MM.1S (cell line): Measurements from ENCODE around the gene COMMD10.
"Not testable (repeated sequence)": the region's sequence is repeated elsewhere in the genome, so short reads cannot be mapped to it uniquely, and the experiment has no call there.

Experiments used
- DNase-seq: peaks from one replicate; pipeline ENCODE4 v3.0.0-alpha.2; 2015
- H2AFZ ChIP-seq: fragments of 300-600 bp; sonication (generic); 2 replicates; pipeline ENCODE4 v1.6.0; 2016; ENCODE audit warnings: antibody characterized with exemption, low read length
- H3F3A ChIP-seq: fragments of 300-600 bp; sonication (generic); 2 replicates; pipeline ENCODE4 v1.6.1; 2016; ENCODE audit warnings: mild to moderate bottlenecking, antibody characterized with exemption, low read length, moderate library complexity, mixed read lengths; ENCODE audit not compliant: insufficient read depth
- H3K27ac ChIP-seq: fragments of 300-600 bp; sonication (generic); 2 replicates; pipeline ENCODE4 v1.5.1; 2016; ENCODE audit warnings: mild to moderate bottlenecking, low read length
- H3K27me3 ChIP-seq: fragments of 300-600 bp; sonication (generic); replicated peaks from 2 replicates; pipeline ENCODE4 v1.6.0; 2016; ENCODE audit warnings: low read length; ENCODE audit not compliant: insufficient read depth
- H3K36me3 ChIP-seq: fragments of 300-600 bp; sonication (generic); replicated peaks from 2 replicates; pipeline ENCODE4 v1.6.1; 2016; ENCODE audit warnings: mild to moderate bottlenecking, low read length, mixed read lengths; ENCODE audit not compliant: insufficient read depth
- H3K4me1 ChIP-seq: fragments of 300-600 bp; sonication (generic); 2 replicates; pipeline ENCODE4 v1.6.1; 2016; ENCODE audit warnings: low read length, mixed read lengths
- H3K4me2 ChIP-seq: fragments of 300-600 bp; sonication (generic); 2 replicates; pipeline ENCODE4 v1.6.0; 2016; ENCODE audit warnings: low read depth, low read length
- H3K4me3 ChIP-seq: fragments of 300-600 bp; sonication (generic); 2 replicates; pipeline ENCODE4 v1.5.1; 2016; ENCODE audit warnings: low read length, mixed read lengths
- H3K79me2 ChIP-seq: fragments of 300-600 bp; sonication (generic); 2 replicates; pipeline ENCODE4 v1.6.1; 2016; ENCODE audit warnings: mixed run types, low read length, mixed read lengths
- H3K9ac ChIP-seq: fragments of 300-600 bp; sonication (generic); 2 replicates; pipeline ENCODE4 v1.6.1; 2016; ENCODE audit warnings: low read length, mixed read lengths
- H3K9me2 ChIP-seq: fragments of 300-600 bp; sonication (generic); replicated peaks from 2 replicates; pipeline ENCODE4 v1.6.1; 2016; ENCODE audit warnings: mild to moderate bottlenecking, low read length, mixed read lengths; ENCODE audit not compliant: insufficient read depth
- H3K9me3 ChIP-seq: fragments of 300-600 bp; sonication (generic); replicated peaks from 2 replicates; pipeline ENCODE4 v1.6.1; 2016; ENCODE audit warnings: mild to moderate bottlenecking, low read length, mixed read lengths; ENCODE audit not compliant: insufficient read depth
- H4K20me1 ChIP-seq: fragments of 300-600 bp; sonication (generic); 2 replicates; pipeline ENCODE4 v1.6.1; 2016; ENCODE audit warnings: mild to moderate bottlenecking, low read length, moderate library complexity, mixed read lengths; ENCODE audit not compliant: insufficient read depth
- EZH2 ChIP-seq: fragments of 300-600 bp; sonication (generic); optimal IDR thresholded peaks from 2 replicates; pipeline ENCODE3; 2017; ENCODE audit warnings: low read depth, mild to moderate bottlenecking, antibody characterized with exemption, low read length, mixed read lengths
- EZH2phosphoT487 ChIP-seq: fragments of 300-600 bp; sonication (generic); IDR thresholded peaks from 2 replicates; pipeline ENCODE4 v1.6.1; 2018; ENCODE audit warnings: antibody characterized with exemption, low read length
- TF ChIP-seq, protein P1 (sequence below): fragments of 300-600 bp; sonication (generic); IDR thresholded peaks from 2 replicates; pipeline ENCODE4 v1.5.1; 2016; ENCODE audit warnings: antibody characterized with exemption, low read length, mixed read lengths

The COMMD10 gene

DNA sequence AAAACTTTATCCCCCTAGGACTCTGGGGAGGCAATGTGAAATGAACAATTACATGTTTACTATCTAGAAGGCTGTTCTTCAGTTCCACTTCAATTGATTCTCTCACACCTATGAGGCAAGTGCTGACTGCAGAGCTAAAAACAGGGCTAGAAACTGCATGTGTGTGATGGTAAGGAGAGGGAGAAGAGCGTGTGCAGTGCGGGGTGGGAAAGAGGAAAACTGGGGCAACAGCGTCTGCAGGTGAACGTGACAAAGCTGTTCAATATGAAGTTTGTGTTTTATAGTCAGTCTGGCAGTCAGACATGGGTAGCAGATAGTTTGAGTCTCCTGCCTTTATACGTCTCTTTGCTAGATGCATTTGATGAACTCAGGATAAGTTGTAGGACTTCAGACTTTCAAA is 6.6 kb upstream of the COMMD10 start:
- no peaks in the 10 kb centered on the region for H3K79me2 ChIP-seq
- no peak overlapping the region for H2AFZ ChIP-seq
- peaks cover 3% of the 10 kb centered on the region; the same call in 1 of the 2 replicates for H3F3A ChIP-seq

GRCh38 chr5:116084287-116084691 is 536 bp upstream of the COMMD10 start:
- Histone ChIP-seq H3K9me3 (no peaks in the 10 kb centered on the region), H3K4me2 (peak overlapping the region; percentile 93), H3K36me3 (no peaks in the 10 kb centered on the region), H3K27ac (no peak overlapping the region), H3K27me3 (no peaks in the 10 kb centered on the region), H3F3A (no peaks in the 10 kb centered on the region), H3K79me2 (peaks cover 15% of the 10 kb centered on the region), H3K9me2 (no peaks in the 10 kb centered on the region), H3K4me3 (peak overlapping the region; percentile 85), H2AFZ (peak overlapping the region; percentile 49), H3K9ac (peak overlapping the region; percentile 84; the same call in 1 of the 2 replicates), H4K20me1 (no peaks in the 10 kb centered on the region), H3K4me1 (peaks cover 6% of the 10 kb centered on the region; the same call in 1 of the 2 replicates)
- no peak for DNase-seq
- TF ChIP-seq EZH2 (no peak), EZH2phosphoT487 (no peak)
- TF ChIP-seq, protein P1, sequence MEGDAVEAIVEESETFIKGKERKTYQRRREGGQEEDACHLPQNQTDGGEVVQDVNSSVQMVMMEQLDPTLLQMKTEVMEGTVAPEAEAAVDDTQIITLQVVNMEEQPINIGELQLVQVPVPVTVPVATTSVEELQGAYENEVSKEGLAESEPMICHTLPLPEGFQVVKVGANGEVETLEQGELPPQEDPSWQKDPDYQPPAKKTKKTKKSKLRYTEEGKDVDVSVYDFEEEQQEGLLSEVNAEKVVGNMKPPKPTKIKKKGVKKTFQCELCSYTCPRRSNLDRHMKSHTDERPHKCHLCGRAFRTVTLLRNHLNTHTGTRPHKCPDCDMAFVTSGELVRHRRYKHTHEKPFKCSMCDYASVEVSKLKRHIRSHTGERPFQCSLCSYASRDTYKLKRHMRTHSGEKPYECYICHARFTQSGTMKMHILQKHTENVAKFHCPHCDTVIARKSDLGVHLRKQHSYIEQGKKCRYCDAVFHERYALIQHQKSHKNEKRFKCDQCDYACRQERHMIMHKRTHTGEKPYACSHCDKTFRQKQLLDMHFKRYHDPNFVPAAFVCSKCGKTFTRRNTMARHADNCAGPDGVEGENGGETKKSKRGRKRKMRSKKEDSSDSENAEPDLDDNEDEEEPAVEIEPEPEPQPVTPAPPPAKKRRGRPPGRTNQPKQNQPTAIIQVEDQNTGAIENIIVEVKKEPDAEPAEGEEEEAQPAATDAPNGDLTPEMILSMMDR: no peak

More for the DNA sequence above, 6.6 kb upstream of the COMMD10 start:
- no peak for DNase-seq
- no peaks in the 10 kb centered on the region for H4K20me1 ChIP-seq
- H3K9ac ChIP-seq: no peak overlapping the region
- no peak overlapping the region for H3K27ac ChIP-seq
- no peak overlapping the region for H3K4me2 ChIP-seq
- no peaks in the 10 kb centered on the region for H3K9me3 ChIP-seq
- H3K9me2 ChIP-seq: no peaks in the 10 kb centered on the region
- no peak overlapping the region for H3K4me3 ChIP-seq
- TF ChIP-seq EZH2phosphoT487 (no peak), EZH2 (no peak)
- TF ChIP-seq, protein P1: no peak
- H3K27me3 ChIP-seq: no peaks in the 10 kb centered on the region
- no peaks in the 10 kb centered on the region for H3K36me3 ChIP-seq
- peaks cover 12% of the 10 kb centered on the region; the same call in 1 of the 2 replicates for H3K4me1 ChIP-seq

GRCh38 chr5:116086309-116086708 is 1.5 kb downstream of the COMMD10 start:
- not testable (repeated sequence) for H3K4me1 ChIP-seq, H2AFZ ChIP-seq, H3K4me3 ChIP-seq, H3K9me2 ChIP-seq, H3K4me2 ChIP-seq, H3K9me3 ChIP-seq, DNase-seq, H3K9ac ChIP-seq, H4K20me1 ChIP-seq, H3K27ac ChIP-seq, H3K36me3 ChIP-seq, H3F3A ChIP-seq, H3K27me3 ChIP-seq
- H3K79me2 ChIP-seq: peaks cover 15% of the 10 kb centered on the region

DNA sequence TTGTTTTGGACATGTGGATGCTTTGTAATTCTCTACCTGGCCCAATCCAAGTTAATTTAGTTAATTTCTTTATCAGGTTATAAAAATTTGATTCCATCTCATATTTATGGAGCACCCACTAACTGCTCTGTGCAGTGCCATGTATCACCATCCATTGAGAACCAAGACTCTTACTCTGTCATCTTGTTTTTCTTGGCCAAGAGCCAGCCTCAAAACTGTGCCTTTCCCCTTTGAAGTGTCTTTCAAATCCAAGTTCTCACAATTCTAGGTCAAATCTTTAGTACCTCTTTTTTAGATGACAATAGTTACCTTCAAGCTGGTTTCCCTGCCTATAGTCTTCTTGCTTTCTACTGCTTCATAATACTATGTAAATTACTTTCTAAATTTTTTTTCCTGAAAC is 3.2 kb downstream of the COMMD10 start:
- Histone ChIP-seq H3K4me3 (no peak overlapping the region), H3K27ac (no peak overlapping the region), H3K9me2 (no peaks in the 10 kb centered on the region), H4K20me1 (no peaks in the 10 kb centered on the region), H3K27me3 (no peaks in the 10 kb centered on the region), H3K79me2 (peaks cover 15% of the 10 kb centered on the region), H3K4me2 (no peak overlapping the region), H3F3A (no peaks in the 10 kb centered on the region), H2AFZ (no peak overlapping the region), H3K9ac (no peak overlapping the region), H3K36me3 (0 out of 2 replicates have a peak, but pooled peaks cover under 1% of the 10 kb centered on the region), H3K9me3 (no peaks in the 10 kb centered on the region), H3K4me1 (peaks cover 6% of the 10 kb centered on the region; the same call in 1 of the 2 replicates)
- no peak for DNase-seq
- TF ChIP-seq EZH2phosphoT487 (no peak), EZH2 (no peak)
- TF ChIP-seq, protein P1: no peak
